ENCODE measurements around the gene TOMT. TPM values are rescaled to one million over a fixed set of nuclear protein-coding genes. Genes with fewer than 3 reads are reported as not detected.

The TOMT gene
- total and polyA plus RNA-seq, 2 of the 13 experiments (the other 11 are each of a cell fraction or from before 2014, with no cell fraction given) = not detected

- 0 out of 2 replicates have a peak, but pooled peaks have one; percentile 15 for TF ChIP-seq AHDC1 (CRISPR knock-in tag; IDR thresholded peaks at IDR 0.05; ENCODE audit: borderline replicate concordance)
- TF ChIP-seq ZNF790 (CRISPR knock-in tag; IDR thresholded peaks at IDR 0.05; ENCODE audit: borderline replicate concordance) = no peak
- 0 out of 2 replicates have a peak, but pooled peaks have one; percentile 31 for TF ChIP-seq ZNF503 (CRISPR knock-in tag; IDR thresholded peaks at IDR 0.05)
- 0 out of 2 replicates have a peak, but pooled peaks have one; percentile 39 for TF ChIP-seq ZNF766 (CRISPR knock-in tag; IDR thresholded peaks at IDR 0.05; ENCODE audit: borderline replicate concordance)
- no peak for TF ChIP-seq ZNF292 (CRISPR knock-in tag; IDR thresholded peaks at IDR 0.05; ENCODE audit: borderline replicate concordance, low read depth)
- no peak for TF ChIP-seq ZNF513 (CRISPR knock-in tag; conservative IDR thresholded peaks at IDR 0.05)
- 0 out of 2 replicates have a peak, but pooled peaks have one; percentile 44 for TF ChIP-seq HES4 (CRISPR knock-in tag; IDR thresholded peaks at IDR 0.05; ENCODE audit: borderline replicate concordance)
- TF ChIP-seq ZC3H4 (CRISPR knock-in tag; IDR thresholded peaks at IDR 0.05; ENCODE audit: borderline replicate concordance) = 0 out of 2 replicates have a peak, but pooled peaks have one; percentile 12
- TF ChIP-seq ZNF17 (CRISPR knock-in tag; IDR thresholded peaks at IDR 0.05) = no peak
- no peak for TF ChIP-seq MAF1 (CRISPR knock-in tag; IDR thresholded peaks at IDR 0.05; ENCODE audit: borderline replicate concordance)
- TF ChIP-seq NFIC (IDR thresholded peaks at IDR 0.05; ENCODE audit: low read length) = 0 out of 2 replicates have a peak, but pooled peaks have one; percentile 6
- TF ChIP-seq UBTF (CRISPR knock-in tag; IDR thresholded peaks at IDR 0.05) = no peak
- 0 out of 2 replicates have a peak, but pooled peaks have one; percentile 17 for TF ChIP-seq E2F2 (CRISPR knock-in tag; IDR thresholded peaks at IDR 0.05; ENCODE audit: borderline replicate concordance)
- TF ChIP-seq RNF2 (conservative IDR thresholded peaks at IDR 0.05; ENCODE audit: low read depth) = 0 out of 2 replicates have a peak, but pooled peaks have one; percentile 57
- TF ChIP-seq MED1 (CRISPR knock-in tag; IDR thresholded peaks at IDR 0.05) = peak; percentile 9; the same call in 1 of the 2 replicates
- 0 out of 2 replicates have a peak, but pooled peaks have one; percentile 4 for TF ChIP-seq ZNF256 (CRISPR knock-in tag; conservative IDR thresholded peaks at IDR 0.05)
Observed at GRCh38 chr11:72103754-72104167, 2.0 kb upstream of the TOMT start (continued).

Data from HepG2 (cell line).